GM23338 (cell line): Measurements from ENCODE around the gene TTBK2. TPM values are rescaled to one million over a fixed set of nuclear protein-coding genes. Genes with fewer than 3 reads are reported as not detected.

Source experiments
- ATAC-seq: fragments of 200-7000 bp; cut with Tn5 transposase; 3 replicates; pipeline ENCODE4 v1.9.1; 2020
- DNase-seq: peaks from one replicate; pipeline ENCODE4 v3.0.0-alpha.2; 2015; ENCODE audit warnings: low spot score
- H2AFZ ChIP-seq: fragments of 200-600 bp; sonication (generic); 2 replicates; pipeline ENCODE4 v1.8.0; 2016; ENCODE audit warnings: antibody characterized with exemption, mild to moderate bottlenecking, moderate library complexity
- H3F3A ChIP-seq: fragments of 200-600 bp; sonication (generic); replicated peaks from 2 replicates; pipeline ENCODE4 v1.8.0; 2017; ENCODE audit warnings: antibody characterized with exemption, mixed run types, low read depth
- H3K27ac ChIP-seq: fragments of 200-600 bp; sonication (generic); 2 replicates; pipeline ENCODE4 v1.6.1; 2016; ENCODE audit warnings: low read depth
- H3K27me3 ChIP-seq: fragments of 200-600 bp; sonication (generic); 2 replicates; pipeline ENCODE4 v1.8.0; 2016; ENCODE audit warnings: mild to moderate bottlenecking, mixed run types, moderate library complexity; ENCODE audit not compliant: insufficient read depth
- H3K36me3 ChIP-seq: fragments of 200-600 bp; sonication (generic); 2 replicates; pipeline ENCODE4 v1.8.0; 2016; ENCODE audit warnings: mild to moderate bottlenecking; ENCODE audit not compliant: insufficient read depth
- H3K4me1 ChIP-seq: fragments of 200-600 bp; sonication (generic); 2 replicates; pipeline ENCODE4 v1.8.0; 2016; ENCODE audit warnings: mild to moderate bottlenecking, moderate library complexity; ENCODE audit not compliant: insufficient read depth
- H3K4me2 ChIP-seq: fragments of 200-600 bp; sonication (generic); 2 replicates; pipeline ENCODE4 v1.7.1; 2017; ENCODE audit warnings: mixed run types
- H3K4me3 ChIP-seq: fragments of 200-600 bp; sonication (generic); 2 replicates; pipeline ENCODE4 v1.6.1; 2016; ENCODE audit warnings: mixed run types
- H3K79me2 ChIP-seq: fragments of 200-600 bp; sonication (generic); replicated peaks from 2 replicates; pipeline ENCODE4 v1.8.0; 2017; ENCODE audit warnings: mild to moderate bottlenecking; ENCODE audit not compliant: insufficient read depth
- H3K9me2 ChIP-seq: fragments of 200-600 bp; sonication (generic); 2 replicates; pipeline ENCODE4 v1.8.0; 2017; ENCODE audit not compliant: insufficient read depth
- H4K20me1 ChIP-seq: fragments of 200-600 bp; sonication (generic); replicated peaks from 2 replicates; pipeline ENCODE4 v1.8.0; 2017; ENCODE audit warnings: mild to moderate bottlenecking; ENCODE audit not compliant: insufficient read depth
- H3K27ac Mint-ChIP-seq: 2 replicates; pipeline ENCODE4 v1.8.0; 2020; ENCODE audit warnings: inconsistent platforms, mild to moderate bottlenecking, moderate library complexity, mixed read lengths
- H3K27me3 Mint-ChIP-seq: 3 replicates; pipeline ENCODE4 v1.8.0; 2022; ENCODE audit warnings: low read depth, mild to moderate bottlenecking, moderate library complexity, mixed read lengths, inconsistent platforms; ENCODE audit not compliant: insufficient read depth, poor library complexity
- H3K36me3 Mint-ChIP-seq: 3 replicates; pipeline ENCODE4 v1.8.0; 2021; ENCODE audit warnings: low read depth, mild to moderate bottlenecking, inconsistent platforms, moderate library complexity, mixed read lengths
- H3K4me1 Mint-ChIP-seq: 3 replicates; pipeline ENCODE4 v1.8.0; 2020; ENCODE audit warnings: mild to moderate bottlenecking, inconsistent platforms, mixed read lengths
- H3K4me3 Mint-ChIP-seq: 3 replicates; pipeline ENCODE4 v1.8.0; 2021; ENCODE audit warnings: moderate library complexity, mild to moderate bottlenecking, inconsistent platforms, mixed read lengths
- H3K9me3 Mint-ChIP-seq: 3 replicates; pipeline ENCODE4 v1.8.0; 2020; ENCODE audit warnings: moderate library complexity, mild to moderate bottlenecking, inconsistent platforms, mixed read lengths
- CREB1 ChIP-seq: fragments of 250-450 bp; sonication (Bioruptor Pico); IDR thresholded peaks from 2 replicates; pipeline ENCODE4 v1.5.0; 2020; ENCODE audit warnings: low read depth, mild to moderate bottlenecking, moderate library complexity
- CTCF ChIP-seq, 2 experiments: fragments of 200-600 bp in 1 of 2; sonication (generic) in 1 of 2; conservative IDR thresholded peaks; 2 replicates each; pipeline versions ENCODE4 v1.5.1 to v1.6.1; 2016 to 2017; ENCODE audit warnings: antibody characterized with exemption in 2 of 2, low read depth in 2 of 2, mild to moderate bottlenecking in 2 of 2, moderate library complexity in 1 of 2
- EZH2 ChIP-seq: fragments of 200-600 bp; sonication (generic); IDR thresholded peaks from one replicate; pipeline ENCODE4 v1.8.0; 2017; ENCODE audit warnings: antibody characterized with exemption, mild to moderate bottlenecking, low read depth; ENCODE audit not compliant: unreplicated experiment
- EZH2phosphoT487 ChIP-seq: fragments of 200-600 bp; sonication (generic); IDR thresholded peaks from one replicate; pipeline ENCODE4 v1.8.1; 2018; ENCODE audit warnings: antibody characterized with exemption; ENCODE audit not compliant: unreplicated experiment
- JUNB ChIP-seq: IDR thresholded peaks from one replicate; pipeline ENCODE4 v1.6.1; 2016; ENCODE audit warnings: antibody characterized with exemption; ENCODE audit not compliant: unreplicated experiment
- POLR2AphosphoS5 ChIP-seq: IDR thresholded peaks from 2 replicates; pipeline ENCODE4 v1.6.1; 2016; ENCODE audit warnings: antibody characterized with exemption, low read depth
- REST ChIP-seq: IDR thresholded peaks from one replicate; pipeline ENCODE4 v1.6.1; 2018; ENCODE audit warnings: antibody characterized with exemption; ENCODE audit not compliant: unreplicated experiment
- STAT1 ChIP-seq: IDR thresholded peaks from one replicate; pipeline ENCODE4 v1.6.1; 2016; ENCODE audit warnings: antibody characterized with exemption; ENCODE audit not compliant: unreplicated experiment
- ZNF114 ChIP-seq: fragments of 250-450 bp; sonication (Bioruptor Pico); IDR thresholded peaks from 2 replicates; pipeline ENCODE4 v1.5.0; 2020; ENCODE audit warnings: mild to moderate bottlenecking, moderate library complexity
- polyA plus RNA-seq: library from polyadenylated mRNA; unstranded; fragments of >200 nt; fragmentation: Nextera tagmentation; extraction: Ambion mirVana; gene quantifications from 2 replicates; pipeline ENCODE4 v1.2.1, GENCODE V29; 2016
- total RNA-seq: library from RNA; depleted of rRNA; stranded (reverse); fragments of >200 nt; shearing (Covaris generic); gene quantifications from 2 replicates; pipeline ENCODE4 v1.2.3, GENCODE V29; 2014

TTBK2 gene
- total and polyA plus RNA-seq, 2 experiments from 2014 or later, result 5.8 to 15.9 TPM

GRCh38 chr15:42858540-42858939, 62.0 kb downstream of the TTBK2 start:
- no peaks in the 10 kb centered on the region for H3K27me3 Mint-ChIP-seq
- H4K20me1 ChIP-seq, result 0 out of 2 replicates have a peak, but pooled peaks cover 2% of the 10 kb centered on the region
- no peak overlapping the region for H3K4me2 ChIP-seq
- H2AFZ ChIP-seq, result no peak overlapping the region
- H3K9me2 ChIP-seq, result no peaks in the 10 kb centered on the region
- H3K27ac ChIP-seq, result no peak overlapping the region
- H3K36me3 Mint-ChIP-seq, result peaks cover 8% of the 10 kb centered on the region; the same call in 2 of the 3 replicates
- no peaks in the 10 kb centered on the region for H3K36me3 ChIP-seq
- H3K4me3 Mint-ChIP-seq, result no peak overlapping the region
- no peaks in the 10 kb centered on the region for H3F3A ChIP-seq
- no peaks in the 10 kb centered on the region for H3K4me1 Mint-ChIP-seq
- DNase-seq (no peak), ATAC-seq (no peak)
- no peak overlapping the region for H3K27ac Mint-ChIP-seq
- no peaks in the 10 kb centered on the region for H3K27me3 ChIP-seq
- no peaks in the 10 kb centered on the region for H3K79me2 ChIP-seq
- peaks cover 4% of the 10 kb centered on the region; the same call in 1 of the 3 replicates for H3K9me3 Mint-ChIP-seq
- no peak overlapping the region for H3K4me3 ChIP-seq
- TF ChIP-seq EZH2 (no peak), CREB1 (CRISPR knock-in tag) (no peak)
- H3K4me1 ChIP-seq, result no peaks in the 10 kb centered on the region

- Histone ChIP-seq H3K36me3 (no peaks in the 10 kb centered on the region; the same call in 1 of the 2 replicates), H3K4me1 (no peaks in the 10 kb centered on the region), H3K79me2 (no peaks in the 10 kb centered on the region), H3K27ac (no peak overlapping the region), H2AFZ (no peak overlapping the region), H3F3A (no peaks in the 10 kb centered on the region), H3K4me2 (no peak overlapping the region), H4K20me1 (0 out of 2 replicates have a peak, but pooled peaks cover 2% of the 10 kb centered on the region), H3K4me3 (no peak overlapping the region), H3K27me3 (no peaks in the 10 kb centered on the region), H3K9me2 (no peaks in the 10 kb centered on the region)
- no peak for TF ChIP-seq STAT1
- no peak for TF ChIP-seq CREB1 (CRISPR knock-in tag)
- no peak for TF ChIP-seq CTCF (conservative IDR thresholded peaks at IDR 0.05; ENCODE audit: low read depth in 2 of 2)
- TF ChIP-seq JUNB, result no peak
- TF ChIP-seq EZH2, result no peak
- no peak overlapping the region for H3K27ac Mint-ChIP-seq
- no peaks in the 10 kb centered on the region for H3K4me1 Mint-ChIP-seq
- no peak for DNase-seq
- peaks cover 4% of the 10 kb centered on the region; the same call in 1 of the 3 replicates for H3K9me3 Mint-ChIP-seq
- H3K36me3 Mint-ChIP-seq, result peaks cover 8% of the 10 kb centered on the region; the same call in 2 of the 3 replicates
- H3K4me3 Mint-ChIP-seq, result no peak overlapping the region
- no peaks in the 10 kb centered on the region for H3K27me3 Mint-ChIP-seq
- no peak for ATAC-seq
These were observed 66.0 kb downstream of the TTBK2 start for GRCh38 chr15:42854576-42854975.

- Histone ChIP-seq H3K4me1 (no peaks in the 10 kb centered on the region), H3K79me2 (no peaks in the 10 kb centered on the region), H3K27ac (no peak overlapping the region), H2AFZ (no peak overlapping the region), H3K9me2 (no peaks in the 10 kb centered on the region), H3F3A (no peaks in the 10 kb centered on the region), H3K27me3 (no peaks in the 10 kb centered on the region), H4K20me1 (no peaks in the 10 kb centered on the region), H3K4me3 (no peak overlapping the region), H3K4me2 (no peak overlapping the region), H3K36me3 (no peaks in the 10 kb centered on the region; the same call in 1 of the 2 replicates)
- ATAC-seq, result no peak
- DNase-seq, result no peak
- Mint-ChIP-seq H3K36me3 (no peaks in the 10 kb centered on the region), H3K9me3 (no peaks in the 10 kb centered on the region), H3K4me3 (no peak overlapping the region), H3K27me3 (peaks cover 3% of the 10 kb centered on the region), H3K4me1 (no peaks in the 10 kb centered on the region; the same call in 1 of the 3 replicates), H3K27ac (no peak overlapping the region)
- TF ChIP-seq CREB1 (CRISPR knock-in tag) (no peak), EZH2phosphoT487 (no peak), ZNF114 (CRISPR knock-in tag) (no peak), POLR2AphosphoS5 (no peak), JUNB (no peak), CTCF (conservative IDR thresholded peaks at IDR 0.05; ENCODE audit: low read depth in 2 of 2) (no peak), REST (no peak)
These were observed 70.7 kb downstream of the TTBK2 start for GRCh38 chr15:42849836-42850235.
